Effector CD8-positive, alpha-beta T cell (primary cell): ENCODE data around the gene FBXL20.
"Not testable (repeated sequence)": the region's sequence is repeated elsewhere in the genome, so short reads cannot be mapped to it uniquely, and the experiment has no call there.

Experiments
- DNase-seq: peaks from one replicate; lab custom pipeline; 2025; lab: John Stamatoyannopoulos, UW

The FBXL20 gene

DNA sequence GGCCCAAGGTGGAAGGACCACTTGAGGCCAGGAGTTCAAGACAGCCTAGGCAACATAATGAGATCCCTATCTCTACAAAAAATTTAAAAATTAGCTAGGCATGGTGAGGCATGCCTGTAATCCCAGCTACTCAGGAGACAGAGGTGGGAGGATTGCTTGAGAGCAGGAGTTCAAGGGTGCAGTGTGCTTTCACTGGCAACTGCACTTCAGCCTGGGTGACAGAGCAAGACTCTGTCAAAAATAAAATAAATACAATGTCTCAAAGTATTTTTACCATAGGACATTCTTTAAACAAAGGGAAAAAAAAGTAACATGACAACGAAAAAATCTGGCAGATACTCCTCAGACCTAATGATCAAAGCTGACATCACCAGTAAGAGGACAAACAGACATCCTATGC is 72.6 kb downstream of the FBXL20 start:
- no peak for DNase-seq

DNA sequence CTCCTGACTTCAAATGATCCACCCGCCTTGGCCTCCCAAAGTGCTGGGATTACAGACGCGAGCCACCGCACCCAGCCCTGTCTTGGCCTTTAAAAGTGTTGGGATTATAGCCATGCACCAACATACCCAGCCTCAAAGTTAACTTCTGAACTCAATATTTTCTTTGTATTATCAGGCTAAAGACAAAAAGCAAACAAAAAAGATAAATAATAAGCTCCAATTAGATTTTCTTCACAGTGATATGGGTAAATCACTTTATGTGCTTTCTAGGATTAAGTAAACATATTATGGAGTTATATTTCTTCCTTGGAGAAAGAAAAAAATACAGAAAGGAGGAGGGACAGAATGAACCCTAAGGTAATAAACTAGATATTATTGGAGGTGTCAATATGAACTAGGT is 74.3 kb downstream of the FBXL20 start:
- no peak for DNase-seq

DNA sequence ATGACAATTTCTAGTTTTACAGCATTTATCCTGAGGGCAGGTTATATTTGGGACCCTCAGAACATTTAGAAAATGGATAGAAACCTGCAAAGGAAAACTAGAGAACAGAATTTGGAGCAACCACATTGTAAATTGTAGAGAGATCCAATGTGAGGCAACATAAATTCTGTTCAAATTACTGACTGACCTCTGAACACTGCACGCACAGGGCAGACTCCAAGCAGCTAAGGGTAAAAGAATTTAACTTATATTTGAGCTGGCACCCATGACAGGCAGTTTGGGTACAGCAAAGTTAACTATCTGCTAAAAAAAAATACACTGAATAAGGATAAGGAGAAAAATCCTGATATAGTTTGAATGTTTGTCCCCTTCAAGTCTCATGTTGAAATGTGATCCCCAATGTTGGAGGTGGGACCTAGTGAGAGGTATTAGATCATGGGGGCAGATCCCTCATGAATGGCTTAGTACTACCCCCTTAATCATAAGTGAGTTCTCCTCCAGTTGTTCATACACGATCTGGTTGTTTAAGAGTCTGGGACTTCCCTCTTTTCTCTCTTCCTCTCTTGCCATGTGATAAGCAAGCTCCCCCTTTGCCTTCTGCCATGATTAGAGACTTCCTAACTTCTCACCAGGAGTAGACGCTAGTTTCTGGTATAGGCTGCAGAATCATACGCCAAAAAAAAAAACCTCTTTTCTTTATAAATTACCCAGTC is 75.7 kb downstream of the FBXL20 start:
- DNase-seq: no peak

DNA sequence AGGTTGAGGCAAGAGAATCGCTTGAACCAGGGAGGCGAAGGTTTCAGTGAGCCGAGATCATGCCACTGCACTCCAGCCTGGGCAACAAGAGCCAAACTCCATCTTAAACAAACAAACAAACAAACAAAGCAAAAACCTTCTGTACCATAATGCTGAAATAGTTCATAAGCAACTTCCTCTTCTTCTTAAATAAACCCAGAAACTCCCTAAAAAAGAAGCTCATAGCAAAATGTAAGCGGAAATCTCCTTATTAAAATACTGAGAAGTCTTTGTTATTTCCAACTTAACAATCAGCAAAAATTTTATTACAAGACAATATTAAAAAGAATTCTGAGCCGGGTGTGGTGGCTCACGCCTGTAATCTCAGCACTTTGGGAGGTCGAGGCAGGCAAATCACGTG is 82.8 kb downstream of the FBXL20 start:
- no peak for DNase-seq

DNA sequence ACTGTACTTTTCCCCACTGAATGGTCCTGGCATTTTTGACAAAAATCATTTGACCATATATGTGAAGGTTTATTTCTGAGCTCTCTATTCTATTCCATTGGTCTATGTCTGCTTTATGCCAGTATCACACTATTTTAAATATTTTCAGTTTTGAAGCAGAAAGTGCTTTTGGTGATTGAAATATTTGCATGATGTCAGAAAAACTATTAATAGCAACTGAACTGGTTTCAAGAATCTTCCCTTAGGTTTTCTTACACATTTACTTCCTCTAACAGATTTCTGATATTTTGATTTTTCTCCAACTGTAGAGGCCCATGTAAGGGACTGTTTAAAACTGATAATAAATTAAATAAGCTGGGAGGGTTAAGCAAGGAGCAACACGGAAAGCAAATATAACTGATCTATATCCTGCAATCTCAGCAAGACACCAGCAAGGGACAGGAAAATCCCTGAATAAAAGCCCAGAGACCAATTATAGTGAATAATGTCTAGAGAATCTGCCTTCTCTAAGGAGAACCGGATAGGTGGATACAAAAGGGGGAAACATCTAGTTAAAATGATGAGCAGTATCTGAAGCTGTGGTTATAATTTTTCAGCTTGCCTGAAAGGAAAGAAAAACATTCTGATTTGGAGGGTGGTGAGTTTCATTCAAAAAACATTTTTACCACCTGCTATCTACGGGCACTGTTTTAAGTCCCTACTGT is 94.8 kb downstream of the FBXL20 start:
- DNase-seq: no peak

DNA sequence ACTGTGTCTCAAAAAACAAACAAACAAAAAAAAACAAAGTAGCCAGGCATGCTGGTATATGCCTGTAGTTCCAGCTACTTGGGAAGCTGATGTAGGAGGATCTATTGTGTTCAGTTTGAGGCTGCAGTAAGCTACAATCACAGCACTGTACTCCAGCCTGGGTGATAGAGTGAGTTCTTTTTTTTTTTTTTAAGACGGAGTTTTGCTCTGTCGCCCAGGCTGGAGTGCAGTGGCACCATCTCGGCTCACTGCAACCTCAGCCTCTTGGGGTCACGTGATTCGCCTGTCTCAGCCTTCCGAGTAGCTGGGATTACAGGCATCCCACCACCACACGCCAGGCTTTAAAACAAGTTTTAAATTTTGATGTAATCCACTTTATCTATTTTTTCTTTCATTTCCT is 95.4 kb downstream of the FBXL20 start:
- DNase-seq: no peak

DNA sequence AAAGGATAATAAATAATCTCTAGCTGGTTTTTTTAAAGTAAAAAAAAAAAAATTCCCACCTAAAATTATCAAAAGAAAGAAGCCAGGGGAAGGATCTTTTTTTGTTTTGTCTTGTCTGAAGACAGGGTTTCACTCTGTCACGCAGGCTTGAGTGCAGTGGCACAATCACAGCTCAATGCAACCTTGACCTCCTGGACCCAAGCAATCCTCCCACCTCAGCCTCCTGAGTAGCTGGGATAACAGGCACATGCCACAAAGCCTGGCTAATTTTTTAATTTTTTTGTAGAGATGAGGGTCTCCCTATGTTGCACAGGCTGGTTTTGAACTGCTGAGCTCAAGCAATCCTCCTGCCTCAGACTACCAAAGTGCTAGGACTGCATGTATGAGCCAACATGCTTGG is 97.2 kb downstream of the FBXL20 start:
- no peak for DNase-seq

DNA sequence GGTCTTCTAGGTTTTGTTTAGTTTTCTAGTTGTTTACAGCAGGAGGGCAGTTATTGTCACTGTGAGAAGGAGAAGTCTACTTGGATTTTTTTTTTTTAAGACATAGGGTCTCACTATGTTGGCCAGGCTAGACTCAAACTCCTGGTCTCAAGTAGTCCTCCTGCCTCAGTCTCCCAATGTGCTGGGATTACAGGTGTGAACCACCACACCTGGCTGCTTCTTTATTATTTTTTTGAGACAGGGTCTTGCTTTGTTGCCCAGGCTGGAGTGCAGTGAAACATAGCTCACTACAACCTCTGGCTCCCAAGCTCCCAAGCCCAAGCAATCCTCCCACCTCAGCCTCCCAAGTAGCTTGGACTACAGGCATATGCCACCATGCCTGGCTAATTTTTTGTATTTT is 107.4 kb downstream of the FBXL20 start:
- no peak for DNase-seq

DNA sequence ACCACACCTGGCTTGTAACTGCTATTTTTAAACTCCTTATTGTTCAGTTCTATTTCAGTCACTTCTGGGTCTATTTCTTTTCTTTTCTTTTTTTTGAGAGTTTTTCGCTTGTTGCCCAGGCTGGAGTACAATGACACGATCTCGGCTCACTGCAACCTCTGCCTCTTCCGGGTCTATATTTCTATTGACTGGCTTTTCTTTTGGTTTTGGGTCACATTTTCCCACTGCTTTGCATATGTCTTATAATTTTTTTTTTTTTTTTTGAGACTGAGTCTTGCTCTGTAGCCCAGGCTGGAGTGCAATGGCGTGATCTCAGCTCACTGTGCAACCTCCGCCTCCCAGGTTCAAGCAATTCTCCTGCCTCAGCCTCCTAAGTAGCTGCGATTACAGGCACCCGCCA is 108.9 kb downstream of the FBXL20 start:
- DNase-seq: not testable (repeated sequence)

DNA sequence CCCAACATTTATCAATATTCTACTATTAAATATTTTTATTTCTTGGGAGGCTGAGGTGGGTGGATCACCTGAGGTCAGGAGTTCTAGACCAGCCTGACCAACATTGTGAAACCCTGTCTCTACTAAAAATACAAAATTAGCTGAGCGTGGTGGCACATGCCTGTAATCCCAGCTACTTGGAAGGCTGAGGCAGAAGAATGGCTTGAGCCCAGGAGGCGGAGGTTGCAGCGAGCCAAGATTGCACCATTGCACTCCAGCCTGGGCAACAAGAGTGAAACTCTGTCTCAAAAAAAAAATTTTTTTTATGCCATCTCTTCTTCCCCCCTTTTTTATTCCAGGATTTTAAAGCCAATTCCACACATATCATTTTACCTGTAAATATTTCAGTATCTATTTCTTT is 114.9 kb downstream of the FBXL20 start:
- not testable (repeated sequence) for DNase-seq

DNA sequence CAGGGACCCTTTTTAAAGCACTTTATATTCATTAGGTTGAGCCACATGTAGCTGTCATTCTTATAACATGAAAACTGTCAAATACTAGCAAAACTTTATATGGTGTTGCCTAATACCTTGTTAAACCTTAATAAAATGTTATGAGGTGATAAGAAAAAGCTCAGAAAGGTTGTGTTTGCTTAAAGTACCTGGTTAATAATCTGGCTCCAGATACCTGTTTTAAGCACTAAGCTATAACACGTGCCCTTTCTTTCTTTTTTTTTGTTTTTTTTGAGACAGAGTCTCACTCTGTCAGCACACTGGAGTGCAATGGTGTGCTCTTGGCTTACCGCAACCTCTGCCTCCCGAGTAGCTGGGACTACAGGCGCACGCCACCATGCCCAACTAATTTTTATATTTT is 116.7 kb downstream of the FBXL20 start:
- DNase-seq: no peak

DNA sequence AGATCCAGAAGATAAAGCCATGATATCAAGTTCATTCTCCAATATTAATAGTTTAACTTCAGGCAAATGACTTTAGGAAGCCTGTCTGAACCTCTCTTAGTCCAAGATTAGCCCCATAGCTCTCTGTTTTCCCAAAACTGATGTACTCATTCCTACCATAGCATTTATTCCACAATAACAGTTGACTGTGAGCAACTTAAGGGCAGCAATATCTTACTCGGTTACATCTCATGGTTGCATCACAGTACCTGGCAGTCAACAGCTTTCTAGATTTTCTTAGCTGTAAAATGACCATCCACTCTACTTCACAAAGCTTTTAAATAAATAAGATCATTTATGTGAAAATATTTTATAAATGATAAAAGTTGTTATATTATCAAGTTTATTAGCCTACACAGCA is 117.5 kb downstream of the FBXL20 start:
- DNase-seq: no peak

DNA sequence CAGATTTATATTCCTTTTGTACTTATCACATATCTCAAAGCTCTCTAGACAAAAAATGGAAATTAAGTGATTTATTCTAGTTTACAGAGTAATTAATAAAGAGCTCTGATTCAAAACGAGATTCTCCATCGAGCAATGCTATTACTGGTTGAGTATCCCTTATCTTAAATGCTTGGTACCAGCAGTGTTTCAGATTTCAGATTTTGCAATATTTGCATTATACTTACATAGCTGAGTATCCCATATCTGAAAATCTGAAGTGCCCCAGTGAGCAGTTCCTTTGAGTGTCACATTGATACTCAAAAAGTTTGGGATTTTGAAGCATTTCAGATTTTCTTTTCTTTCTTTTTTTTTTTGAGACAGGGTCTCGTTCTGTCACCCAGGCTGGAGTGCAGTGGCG is 118.3 kb downstream of the FBXL20 start:
- no peak for DNase-seq

DNA sequence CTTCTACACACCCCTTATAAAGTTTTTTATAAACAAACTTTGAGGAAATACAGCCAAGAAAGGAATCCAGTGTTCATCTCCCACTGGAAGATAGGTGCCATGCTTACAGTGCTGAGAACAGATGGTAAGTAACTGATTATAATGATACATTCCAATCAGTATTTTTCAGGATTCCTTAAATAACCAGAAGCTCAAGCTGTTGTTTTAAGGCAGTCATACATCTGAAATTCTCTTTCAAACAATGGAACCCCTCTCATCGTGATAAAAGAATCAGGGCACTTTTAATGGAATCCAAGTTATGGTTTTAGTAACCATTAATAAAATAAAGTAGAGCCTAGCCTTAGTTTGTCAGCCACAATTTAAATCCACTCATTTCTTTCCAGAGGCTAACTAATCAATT is 119.6 kb downstream of the FBXL20 start:
- no peak for DNase-seq

DNA sequence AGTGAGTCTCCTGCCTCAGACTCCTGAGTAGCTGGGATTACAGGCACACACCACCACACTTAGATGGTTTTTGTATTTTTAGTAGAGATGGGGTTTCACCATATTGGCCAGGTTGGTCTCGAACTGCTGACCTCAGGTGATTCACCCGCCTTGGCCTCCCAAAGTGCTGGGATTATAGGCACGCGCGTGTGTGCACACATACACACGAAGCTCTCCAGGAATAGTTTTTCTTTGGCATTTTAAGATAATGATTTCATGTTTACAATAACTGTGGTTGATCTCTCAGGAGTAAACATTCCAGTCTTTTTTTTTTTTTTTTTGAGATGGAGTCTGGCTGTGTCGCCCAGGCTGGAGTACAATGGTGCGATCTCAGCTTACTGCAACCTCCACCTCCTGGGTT is 123.2 kb downstream of the FBXL20 start:
- not testable (repeated sequence) for DNase-seq

DNA sequence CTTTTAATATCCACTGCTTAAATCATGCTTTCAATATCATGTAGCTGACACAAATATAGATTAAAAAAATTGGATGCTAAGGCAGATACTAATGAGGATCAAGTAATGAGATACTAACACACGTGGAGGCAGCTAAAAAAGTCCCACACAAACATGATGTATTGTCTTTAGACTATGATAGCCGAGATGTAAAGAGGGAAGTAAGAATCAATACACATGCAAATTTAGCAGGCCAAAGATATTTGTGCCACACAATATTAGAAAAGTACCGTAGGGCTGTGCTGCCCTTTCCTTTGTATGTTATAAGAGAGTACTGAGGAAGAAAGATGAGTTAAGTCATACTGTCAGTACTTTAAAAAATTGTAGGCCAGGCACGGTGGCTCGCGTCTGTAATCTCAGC is 124.3 kb downstream of the FBXL20 start:
- DNase-seq: no peak

DNA sequence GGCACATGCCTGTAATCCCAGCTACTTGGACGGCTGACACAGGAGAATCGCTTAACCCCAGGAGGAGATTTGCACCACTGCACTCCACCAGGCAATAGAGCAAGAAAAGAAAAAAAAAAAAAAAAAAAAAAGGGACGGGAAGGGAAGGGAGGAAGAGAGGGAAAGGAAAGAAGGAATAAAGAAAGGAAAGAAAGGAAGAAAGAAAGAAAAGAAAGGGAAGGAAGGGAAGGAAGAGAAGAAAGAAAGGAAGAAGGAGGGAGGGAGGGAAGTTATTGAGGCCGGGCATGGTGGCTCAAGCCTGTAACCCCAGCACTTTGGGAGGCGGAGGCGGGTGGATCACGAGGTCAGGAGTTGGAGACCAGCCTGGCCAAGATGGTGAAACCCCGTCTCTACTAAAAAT is 125.3 kb downstream of the FBXL20 start:
- DNase-seq: no peak

DNA sequence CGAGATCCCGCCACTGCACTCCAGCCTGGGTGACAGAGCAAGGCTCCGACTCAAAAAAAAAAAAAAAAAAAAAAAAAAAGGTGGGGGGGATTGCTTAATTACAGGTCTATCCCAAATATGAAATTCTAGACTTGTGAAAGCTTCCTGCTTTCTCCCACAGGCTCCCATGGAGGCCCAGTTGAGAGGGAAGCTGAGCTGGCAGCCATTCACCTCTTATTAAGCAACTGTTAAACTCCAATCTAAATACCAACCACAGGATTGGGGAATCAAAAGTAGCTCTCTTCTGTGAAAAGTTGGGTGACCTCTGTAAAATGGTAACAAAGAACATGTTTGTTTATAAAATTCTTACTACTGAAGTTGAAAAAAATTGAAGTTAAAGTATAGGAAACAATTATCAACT is 129.9 kb downstream of the FBXL20 start:
- no peak for DNase-seq

DNA sequence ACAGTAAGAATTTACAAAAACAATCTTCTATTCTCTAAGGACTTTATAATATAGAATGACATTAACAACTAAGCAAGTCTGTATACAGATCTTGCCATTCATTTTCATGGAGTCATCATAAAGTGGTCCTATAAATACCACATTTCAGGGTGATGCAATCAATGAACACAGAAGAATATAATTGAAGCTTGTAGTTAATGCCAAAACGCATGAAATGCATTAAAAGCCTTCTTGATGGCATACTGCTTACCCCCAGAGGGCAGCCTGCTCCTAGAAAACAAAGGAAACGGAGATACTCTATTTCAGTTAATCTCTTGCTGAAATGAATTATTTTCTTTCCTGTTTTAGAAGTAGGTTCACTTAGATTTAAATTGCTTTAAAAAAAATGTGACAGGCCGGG is 130.5 kb downstream of the FBXL20 start:
- no peak for DNase-seq

DNA sequence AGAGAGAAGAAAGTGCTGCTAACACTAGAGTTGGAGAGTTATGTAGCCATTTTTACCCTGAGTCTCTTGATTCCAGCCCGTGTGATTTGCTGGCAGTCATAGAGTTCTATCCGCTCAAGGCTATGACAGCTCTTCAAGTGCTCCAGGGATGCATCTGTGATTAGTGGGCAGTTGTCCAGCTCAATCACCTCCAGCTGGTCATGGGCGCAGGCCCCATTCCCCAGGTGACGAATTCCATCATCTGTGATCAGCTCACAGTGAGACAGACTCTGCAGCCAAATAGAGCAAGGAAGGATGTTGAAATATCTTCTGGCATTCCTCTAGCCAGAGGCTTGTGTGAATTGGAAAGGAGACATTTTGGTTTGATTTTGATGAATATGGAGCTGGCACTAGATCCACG is 137.3 kb downstream of the FBXL20 start:
- no peak for DNase-seq

DNA sequence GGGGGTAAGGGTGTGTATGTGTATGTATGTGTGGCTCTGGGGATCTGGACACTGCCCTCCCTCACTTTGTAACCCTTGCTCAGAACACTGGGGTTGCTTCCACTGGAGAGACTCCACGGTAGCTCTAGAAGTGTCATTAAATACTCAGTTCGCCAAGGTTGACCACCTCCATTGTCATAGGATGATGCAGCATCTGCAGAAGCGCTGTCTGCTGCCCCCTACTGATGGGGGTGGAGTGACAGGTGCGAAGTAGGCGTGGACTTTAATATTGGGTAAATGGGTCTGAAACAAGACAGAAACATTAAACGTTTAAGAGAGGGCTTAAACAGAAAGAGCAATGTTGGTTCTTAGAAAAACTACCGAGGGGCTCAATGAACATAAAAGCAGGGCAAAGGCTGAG is 140.1 kb downstream of the FBXL20 start:
- no peak for DNase-seq

DNA sequence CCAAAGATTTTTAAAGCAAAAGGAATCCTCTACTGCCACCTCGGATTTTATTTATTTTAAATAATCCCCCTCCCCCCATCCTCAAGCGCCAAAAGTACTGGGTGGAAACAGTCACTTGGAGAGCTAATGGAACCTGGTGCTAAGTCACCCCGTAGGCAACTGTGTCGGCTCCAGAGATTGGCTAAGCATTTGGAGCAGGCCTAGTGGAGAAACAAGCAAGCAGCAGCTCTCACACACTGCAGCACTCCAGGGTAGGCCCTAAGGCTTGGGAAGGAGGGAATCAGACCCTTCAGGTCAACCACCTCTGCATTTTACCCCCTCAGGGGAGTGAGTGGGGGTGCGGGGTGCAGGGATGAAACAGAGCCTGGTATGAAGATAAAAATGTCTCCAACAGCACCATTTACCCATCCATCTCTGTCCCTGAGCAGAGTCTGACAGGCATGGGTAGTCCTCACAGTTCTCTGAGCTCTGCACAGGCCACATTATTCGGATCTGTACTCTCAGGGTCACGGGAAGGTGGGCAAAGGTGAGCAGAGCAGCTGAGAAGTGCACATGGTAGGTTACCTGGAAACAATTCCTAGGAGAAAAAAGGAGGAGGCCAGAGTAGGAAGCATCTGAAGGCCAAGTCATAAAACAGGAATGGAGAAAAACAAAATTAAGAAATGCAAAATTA is 148.5 kb downstream of the FBXL20 start:
- DNase-seq: no peak

DNA sequence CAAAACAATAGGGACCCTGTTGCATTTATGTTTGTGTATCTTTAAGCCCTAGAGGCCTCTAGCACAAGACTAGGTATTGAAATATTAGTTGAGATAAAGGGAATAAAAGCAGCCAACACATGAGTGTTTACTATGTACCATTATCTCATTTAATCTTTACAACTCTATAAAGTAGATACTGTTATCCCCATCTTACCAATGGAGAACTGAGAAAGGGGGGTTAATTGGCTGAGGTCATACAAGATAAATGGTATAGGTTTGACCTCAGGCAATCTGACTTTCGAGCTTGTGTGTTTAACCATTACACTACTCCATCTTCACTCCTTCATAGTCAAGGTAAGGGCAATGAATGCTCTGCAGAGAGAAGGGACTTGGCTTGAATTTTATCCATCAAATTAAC is 149.4 kb downstream of the FBXL20 start:
- no peak for DNase-seq
